ENCODE data around the gene ANXA4. TPM values are rescaled to one million over a fixed set of nuclear protein-coding genes. Genes with fewer than 3 reads are reported as not detected.
"Not testable (repeated sequence)": the region's sequence is repeated elsewhere in the genome, so short reads cannot be mapped to it uniquely, and the experiment has no call there.

ANXA4 gene
- total RNA-seq, 1 donor from 2014 or later: 250 TPM

DNA sequence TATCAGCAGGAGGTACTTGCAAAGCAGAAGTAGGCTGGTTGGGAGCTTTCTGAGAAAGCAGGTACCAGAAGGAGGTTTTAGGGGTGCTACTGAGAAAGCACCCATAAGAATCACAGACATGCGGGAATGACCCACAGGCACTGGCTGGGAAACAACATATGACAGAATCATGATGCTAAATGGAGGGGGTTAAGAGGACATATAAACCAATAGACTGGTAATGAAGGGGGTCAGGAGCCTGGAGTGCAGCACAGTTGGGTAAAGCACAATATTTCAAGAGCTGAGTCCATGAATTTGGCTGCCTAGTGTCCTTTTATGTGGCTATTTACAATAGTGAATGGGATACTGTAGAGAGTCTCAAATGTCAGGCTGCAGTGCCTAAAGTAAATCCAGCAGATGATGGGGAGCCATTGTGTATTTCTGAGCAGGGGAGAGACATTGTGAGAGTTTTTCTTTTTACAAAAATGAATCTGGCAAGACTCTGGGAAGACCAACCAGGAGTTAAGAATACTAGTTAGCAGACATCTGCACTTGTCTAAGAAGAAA lies 59.9 kb downstream of the ANXA4 start:
- H3K9me3 Mint-ChIP-seq (ENCODE audit: low read depth): peaks cover 3% of the 10 kb centered on the region
- no peak for TF ChIP-seq CTCF (IDR thresholded peaks at IDR 0.05; ENCODE audit: unreplicated experiment)
- no peak for DNase-seq (ENCODE audit: low spot score, unreplicated experiment)
- H3K4me3 Mint-ChIP-seq (ENCODE audit: low read depth): no peak overlapping the region
- H3K36me3 Mint-ChIP-seq (ENCODE audit: insufficient read depth): peaks cover 27% of the 10 kb centered on the region
- H3K27me3 Mint-ChIP-seq: no peaks in the 10 kb centered on the region
- H3K4me1 Mint-ChIP-seq (ENCODE audit: low read depth): peaks cover 41% of the 10 kb centered on the region
- H3K27ac Mint-ChIP-seq: no peak overlapping the region

GRCh38 chr2:69802781-69803367 lies 60.9 kb downstream of the ANXA4 start:
- H3K9me3 Mint-ChIP-seq (ENCODE audit: low read depth); H3K27ac Mint-ChIP-seq; H3K4me3 Mint-ChIP-seq (ENCODE audit: low read depth); H3K27me3 Mint-ChIP-seq; DNase-seq (ENCODE audit: low spot score, unreplicated experiment): not testable (repeated sequence)
- H3K36me3 Mint-ChIP-seq (ENCODE audit: insufficient read depth): peaks cover 31% of the 10 kb centered on the region
- H3K4me1 Mint-ChIP-seq (ENCODE audit: low read depth): peaks cover 33% of the 10 kb centered on the region

DNA sequence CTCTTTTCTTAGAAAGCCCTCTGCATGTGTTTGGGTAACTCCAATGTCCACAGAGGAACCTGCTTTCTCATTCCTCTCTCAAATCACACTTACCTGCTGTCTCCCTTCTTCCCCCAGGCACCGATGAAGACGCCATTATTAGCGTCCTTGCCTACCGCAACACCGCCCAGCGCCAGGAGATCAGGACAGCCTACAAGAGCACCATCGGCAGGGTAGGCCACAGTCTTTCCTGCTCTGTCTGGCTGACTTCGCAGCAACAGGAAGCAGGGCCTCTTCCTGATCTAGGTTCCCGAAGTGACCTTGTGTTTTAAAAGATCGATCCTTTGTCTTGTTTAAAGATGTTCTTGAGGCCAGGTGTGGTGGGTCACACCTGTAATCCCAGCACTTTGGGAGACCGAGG lies 62.5 kb downstream of the ANXA4 start:
- peaks cover 3% of the 10 kb centered on the region for H3K9me3 Mint-ChIP-seq (ENCODE audit: low read depth)
- H3K36me3 Mint-ChIP-seq (ENCODE audit: insufficient read depth): peaks cover 36% of the 10 kb centered on the region
- DNase-seq (ENCODE audit: low spot score, unreplicated experiment): no peak
- H3K27me3 Mint-ChIP-seq: no peaks in the 10 kb centered on the region
- peaks cover 19% of the 10 kb centered on the region for H3K4me1 Mint-ChIP-seq (ENCODE audit: low read depth)
- TF ChIP-seq CTCF (IDR thresholded peaks at IDR 0.05; ENCODE audit: unreplicated experiment): no peak
- peak overlapping the region; percentile 48 for H3K27ac Mint-ChIP-seq
- no peak overlapping the region for H3K4me3 Mint-ChIP-seq (ENCODE audit: low read depth)

DNA sequence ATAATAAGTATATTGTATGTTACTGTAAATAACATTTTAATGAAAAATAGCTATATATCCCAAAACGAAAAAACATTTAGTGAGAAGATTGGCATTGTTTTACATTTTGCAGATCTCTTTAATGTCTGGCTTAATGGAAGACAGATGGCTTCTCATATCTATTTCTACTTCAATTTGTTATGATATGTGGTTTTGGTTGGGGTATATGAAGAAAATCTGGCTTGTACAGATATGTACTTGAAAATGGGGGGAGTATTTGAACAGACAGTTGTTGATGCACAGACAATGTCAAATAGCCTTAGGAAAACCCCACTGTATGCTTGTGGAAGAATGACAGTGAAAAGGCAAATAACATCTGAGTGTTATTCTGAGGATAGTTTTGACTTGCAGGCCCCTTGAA lies 64.0 kb downstream of the ANXA4 start:
- H3K36me3 Mint-ChIP-seq (ENCODE audit: insufficient read depth): peaks cover 37% of the 10 kb centered on the region
- no peaks in the 10 kb centered on the region for H3K27me3 Mint-ChIP-seq
- no peak for TF ChIP-seq CTCF (IDR thresholded peaks at IDR 0.05; ENCODE audit: unreplicated experiment)
- no peaks in the 10 kb centered on the region for H3K9me3 Mint-ChIP-seq (ENCODE audit: low read depth)
- no peak overlapping the region for H3K27ac Mint-ChIP-seq
- no peak overlapping the region for H3K4me3 Mint-ChIP-seq (ENCODE audit: low read depth)
- peaks cover 6% of the 10 kb centered on the region for H3K4me1 Mint-ChIP-seq (ENCODE audit: low read depth)
- no peak for DNase-seq (ENCODE audit: low spot score, unreplicated experiment)

GRCh38 chr2:69807821-69808540 lies 66.0 kb downstream of the ANXA4 start:
- Mint-ChIP-seq H3K9me3 (ENCODE audit: low read depth) (no peaks in the 10 kb centered on the region), H3K27ac (no peak overlapping the region), H3K27me3 (no peaks in the 10 kb centered on the region), H3K36me3 (ENCODE audit: insufficient read depth) (peaks cover 46% of the 10 kb centered on the region), H3K4me1 (ENCODE audit: low read depth) (no peaks in the 10 kb centered on the region), H3K4me3 (ENCODE audit: low read depth) (no peak overlapping the region)
- TF ChIP-seq CTCF (IDR thresholded peaks at IDR 0.05; ENCODE audit: unreplicated experiment): no peak
- no peak for DNase-seq (ENCODE audit: low spot score, unreplicated experiment)
